Stimulated activated CD4-positive, alpha-beta T cell treated with anti-CD3 and anti-CD28 coated beads, Interleukin-1b, Interleukin-23, amount 100 ng/mL, for 4 hours (primary cell): Measurements from ENCODE around the gene GPR55.
A peak's percentile ranks its signal among the peaks of the same experiment; 100 is the strongest.

Experiments used
- DNase-seq, 2 donors: peaks; one replicate each; pipeline ENCODE4 v3.0.0-alpha.2; 2020; ENCODE audit warnings: low read depth in 2 of 2

GPR55 gene

GRCh38 chr2:230868161-230868946 lies 56.7 kb downstream of the GPR55 start:
- DNase-seq = no peak

- peak; percentile 31 to 53 for DNase-seq
Observed at GRCh38 chr2:230866756-230867523, 58.1 kb downstream of the GPR55 start.

GRCh38 chr2:230865766-230866755 lies 59.0 kb downstream of the GPR55 start:
- no peak for DNase-seq

GRCh38 chr2:230865307-230865765 lies 59.7 kb downstream of the GPR55 start:
- no peak for DNase-seq

GRCh38 chr2:230864605-230865306 lies 60.3 kb downstream of the GPR55 start, which contains the start of gene ITM2C:
Gene ITM2C, plus strand, starts transcription at chr2:230864942. Its CDS starts 84 bp downstream, at chr2:230865026.
- peak; percentile 51 to 68 for DNase-seq

GRCh38 chr2:230864122-230864604 lies 60.9 kb downstream of the GPR55 start:
- DNase-seq = no peak

GRCh38 chr2:230863442-230864121 lies 61.5 kb downstream of the GPR55 start:
- DNase-seq = no peak

- no peak for DNase-seq
Observed at GRCh38 chr2:230863031-230863430, 62.0 kb downstream of the GPR55 start.

GRCh38 chr2:230862292-230862691 lies 62.8 kb downstream of the GPR55 start:
- DNase-seq = no peak

GRCh38 chr2:230861552-230862255 lies 63.3 kb downstream of the GPR55 start:
- no peak for DNase-seq
